Placental pericyte (primary cell): ENCODE results near the gene UBXN4. TPM values are rescaled to one million over a fixed set of nuclear protein-coding genes. Genes with fewer than 3 reads are reported as not detected.

Experiments
- small RNA-seq: library from RNA; depleted of rRNA; stranded (forward); fragments of <200 nt; gene quantifications from one replicate; pipeline ENCODE3, GENCODE V24; 2012; ENCODE audit warnings: low replicate concordance
- total RNA-seq: library from RNA; depleted of rRNA; stranded (reverse); fragments of >200 nt; gene quantifications from 2 replicates; pipeline ENCODE4 v1.2.3, GENCODE V29; 2012

Gene UBXN4
- total RNA-seq, result 71.3 TPM in 2 replicates

DNA sequence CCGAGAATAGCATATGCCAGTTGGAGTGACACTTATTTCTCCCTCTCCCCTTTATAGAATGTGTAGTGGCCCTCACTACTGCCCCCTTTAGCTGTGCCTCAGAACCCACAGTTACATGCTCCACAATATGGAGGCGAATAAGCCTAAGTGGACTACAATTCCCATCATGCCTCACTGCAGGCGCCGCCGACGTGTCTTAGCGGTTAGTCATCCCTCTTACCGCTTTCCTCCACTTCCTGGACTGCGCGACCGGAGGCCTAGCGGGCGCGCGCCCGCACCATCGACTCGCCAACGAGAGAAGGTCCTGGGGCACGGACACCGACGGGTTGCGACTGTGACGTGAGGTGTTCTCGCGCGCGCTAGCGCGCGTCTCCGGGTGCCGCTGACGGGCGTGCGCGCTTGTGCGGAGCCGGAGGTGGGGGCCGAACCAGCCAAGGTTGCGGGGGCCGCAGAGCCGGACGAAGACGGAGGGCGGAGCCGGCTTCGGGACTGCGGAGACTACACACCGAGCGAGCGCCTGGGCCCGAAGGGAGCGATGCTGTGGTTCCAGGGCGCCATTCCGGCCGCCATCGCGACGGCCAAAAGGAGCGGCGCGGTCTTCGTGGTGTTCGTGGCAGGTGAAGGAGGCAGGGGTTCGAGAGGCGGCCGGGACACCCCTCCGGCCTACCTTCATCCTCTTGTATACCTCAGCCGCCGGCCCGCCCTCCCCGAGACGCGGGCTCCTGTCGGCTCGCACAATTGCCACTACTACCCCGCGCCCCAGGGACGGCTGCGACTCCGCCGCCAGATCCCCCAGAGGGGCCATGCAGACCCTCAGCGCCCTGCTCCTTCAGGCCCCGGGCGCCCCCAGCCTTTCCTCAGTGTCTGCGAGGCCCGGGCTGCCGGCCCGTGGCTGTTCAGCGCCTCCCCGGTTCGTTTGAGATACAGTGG is at the start of gene UBXN4:
UBXN4 (plus strand) TSS at position 461 of the 930 bp plus-strand sequence; CDS start at position 536, 75 bp downstream.

Small RNAs within 50 kb of the gene (small RNA-seq; reads per million reads assigned to genes)
- gene RF00019, result not detected

Other genes starting within 250 kb of the UBXN4 start
- 4.6 and 9.3 TPM in 2 replicates for gene ZRANB3, start 210.6 kb upstream of the UBXN4 start, total RNA-seq
- gene R3HDM1, start 210.4 kb upstream of the UBXN4 start, total RNA-seq, result 7.0 and 17.9 TPM in 2 replicates
- not detected in 2 replicates for gene LCT, start 95.3 kb downstream of the UBXN4 start, total RNA-seq
- gene MCM6, start 134.6 kb downstream of the UBXN4 start, total RNA-seq, result 2.6 and 16.9 TPM in 2 replicates
- 65.9 and 83.8 TPM in 2 replicates for gene DARS1, start 243.8 kb downstream of the UBXN4 start, total RNA-seq